Stimulated activated CD4-positive, alpha-beta T cell treated with anti-CD3 and anti-CD28 coated beads, Interleukin-1b, Interleukin-23, amount 100 ng/mL, for 4 hours (primary cell): ENCODE results near the gene GTF2IRD2.
A peak's percentile ranks its signal among the peaks of the same experiment; 100 is the strongest.
"Not testable (repeated sequence)": the region's sequence is repeated elsewhere in the genome, so short reads cannot be mapped to it uniquely, and the experiment has no call there.

Source experiments
- DNase-seq, 2 donors: peaks; one replicate each; pipeline ENCODE4 v3.0.0-alpha.2; 2020; ENCODE audit warnings: low read depth in 2 of 2

GTF2IRD2 gene

GRCh38 chr7:74788369-74789150 lies 62.8 kb downstream of the GTF2IRD2 start:
- peak; percentile 93 to 97 for DNase-seq

- DNase-seq, result not testable (repeated sequence)
Observed at GRCh38 chr7:74783595-74783994, 67.8 kb downstream of the GTF2IRD2 start.

- DNase-seq, result not testable (repeated sequence)
Observed at GRCh38 chr7:74781746-74782145, 69.7 kb downstream of the GTF2IRD2 start.

- DNase-seq, result not testable (repeated sequence)
Observed at GRCh38 chr7:74779053-74779452, 72.4 kb downstream of the GTF2IRD2 start.

GRCh38 chr7:74775111-74775510 lies 76.3 kb downstream of the GTF2IRD2 start:
- not testable (repeated sequence) for DNase-seq

- DNase-seq, result not testable (repeated sequence)
Observed at GRCh38 chr7:74773760-74774750, 77.3 kb downstream of the GTF2IRD2 start, which contains the start of gene NCF1. Gene NCF1 (plus strand): TSS chr7:74774011. CDS start chr7:74774032, 21 bp downstream.

GRCh38 chr7:74772093-74772492 lies 79.3 kb downstream of the GTF2IRD2 start:
- not testable (repeated sequence) for DNase-seq

GRCh38 chr7:74770062-74770461 lies 81.3 kb downstream of the GTF2IRD2 start:
- DNase-seq, result not testable (repeated sequence)

- DNase-seq, result not testable (repeated sequence)
Observed at GRCh38 chr7:74766991-74767390, 84.4 kb downstream of the GTF2IRD2 start.

- DNase-seq, result not testable (repeated sequence)
Observed at GRCh38 chr7:74766509-74766908, 84.9 kb downstream of the GTF2IRD2 start.

GRCh38 chr7:74765205-74765918 lies 86.0 kb downstream of the GTF2IRD2 start:
- not testable (repeated sequence) for DNase-seq

- not testable (repeated sequence) for DNase-seq
Observed at GRCh38 chr7:74758982-74759381, 92.4 kb downstream of the GTF2IRD2 start.

- DNase-seq, result not testable (repeated sequence)
Observed at GRCh38 chr7:74758268-74758667, 93.1 kb downstream of the GTF2IRD2 start.

GRCh38 chr7:74756673-74757072 lies 94.7 kb downstream of the GTF2IRD2 start:
- not testable (repeated sequence) for DNase-seq

GRCh38 chr7:74753921-74754482 lies 97.4 kb downstream of the GTF2IRD2 start:
- not testable (repeated sequence) for DNase-seq
